ENCODE results near the gene TMEM212. TPM values are rescaled to one million over a fixed set of nuclear protein-coding genes. Genes with fewer than 3 reads are reported as not detected.

The TMEM212 gene
- total RNA-seq, 2 experiments from 2014 or later, result not detected

- Histone ChIP-seq H3K9me3 (ENCODE audit: control insufficient read depth in 1 of 2, insufficient read depth in 1 of 2, low read length in 2 of 2) (no peaks in the 10 kb centered on the region), H3K4me1 (ENCODE audit: insufficient read depth, low read length) (no peaks in the 10 kb centered on the region), H3K27me3 (ENCODE audit: control insufficient read depth in 1 of 2, insufficient read depth in 2 of 2, low read length in 2 of 2) (peaks cover 0 to 3% of the 10 kb centered on the region in 2 experiments), H3K4me3 (ENCODE audit: low read length) (no peak overlapping the region), H3K36me3 (ENCODE audit: insufficient read depth, low read length) (no peaks in the 10 kb centered on the region), H3K27ac (ENCODE audit: low read depth in 1 of 2, low read length in 2 of 2) (no peak overlapping the region)
- no peak for TF ChIP-seq CTCF (IDR thresholded peaks at IDR 0.05)
- intact Hi-C loops (cut with DNase I, micrococcal nuclease), result no loop called here
- no peaks in the 10 kb centered on the region for H3K36me3 Mint-ChIP-seq (ENCODE audit: low read depth)
- ATAC-seq (ENCODE audit: poor library complexity) (no peak), DNase-seq (no peak)
- H3K9me3 Mint-ChIP-seq, result no peaks in the 10 kb centered on the region
- H3K4me3 Mint-ChIP-seq, result no peak overlapping the region
- H3K27me3 Mint-ChIP-seq, result peaks cover 4% of the 10 kb centered on the region
- no peak overlapping the region for H3K27ac Mint-ChIP-seq
- H3K4me1 Mint-ChIP-seq (ENCODE audit: low read depth), result no peaks in the 10 kb centered on the region
- CTCF ChIA-PET, result no interaction called here
- POLR2A ChIA-PET, result no interaction called here
These were observed 31.7 kb downstream of the TMEM212 start for GRCh38 chr3:171874879-171875278.

GRCh38 chr3:171875923-171876412 is 32.8 kb downstream of the TMEM212 start:
- DNase-seq (no peak), ATAC-seq (ENCODE audit: poor library complexity) (no peak)
- H3K9me3 Mint-ChIP-seq, result no peaks in the 10 kb centered on the region
- POLR2A ChIA-PET, result no interaction called here
- no peaks in the 10 kb centered on the region for H3K9me3 ChIP-seq (ENCODE audit: control insufficient read depth in 1 of 2, insufficient read depth in 1 of 2, low read length in 2 of 2)
- no peaks in the 10 kb centered on the region for H3K36me3 Mint-ChIP-seq (ENCODE audit: low read depth)
- peaks cover 0 to 3% of the 10 kb centered on the region in 2 experiments for H3K27me3 ChIP-seq (ENCODE audit: control insufficient read depth in 1 of 2, insufficient read depth in 2 of 2, low read length in 2 of 2)
- intact Hi-C loops (cut with DNase I, micrococcal nuclease), result no loop called here
- CTCF ChIA-PET, result interaction anchor here (0.7 kb wide), 1 partner anchor 21 kb away, joined by 3 read pairs; no protein-coding TSS in a partner anchor
- no peaks in the 10 kb centered on the region for H3K4me1 ChIP-seq (ENCODE audit: insufficient read depth, low read length)
- TF ChIP-seq CTCF (IDR thresholded peaks at IDR 0.05), result no peak
- H3K27me3 Mint-ChIP-seq, result peaks cover 4% of the 10 kb centered on the region
- no peak overlapping the region for H3K4me3 Mint-ChIP-seq
- H3K36me3 ChIP-seq (ENCODE audit: insufficient read depth, low read length), result no peaks in the 10 kb centered on the region
- no peak overlapping the region for H3K27ac ChIP-seq (ENCODE audit: low read depth in 1 of 2, low read length in 2 of 2)
- no peak overlapping the region for H3K4me3 ChIP-seq (ENCODE audit: low read length)
- H3K27ac Mint-ChIP-seq, result no peak overlapping the region
- no peaks in the 10 kb centered on the region for H3K4me1 Mint-ChIP-seq (ENCODE audit: low read depth)

- H3K27ac ChIP-seq (ENCODE audit: low read depth in 1 of 2, low read length in 2 of 2), result no peak overlapping the region
- no peaks in the 10 kb centered on the region for H3K9me3 ChIP-seq (ENCODE audit: control insufficient read depth in 1 of 2, insufficient read depth in 1 of 2, low read length in 2 of 2)
- H3K27me3 ChIP-seq (ENCODE audit: control insufficient read depth in 1 of 2, insufficient read depth in 2 of 2, low read length in 2 of 2), result peaks cover 0 to 3% of the 10 kb centered on the region in 2 experiments
- no peak for TF ChIP-seq CTCF (IDR thresholded peaks at IDR 0.05)
- Mint-ChIP-seq H3K4me1 (ENCODE audit: low read depth) (no peaks in the 10 kb centered on the region), H3K9me3 (no peaks in the 10 kb centered on the region), H3K36me3 (ENCODE audit: low read depth) (no peaks in the 10 kb centered on the region), H3K27ac (no peak overlapping the region), H3K27me3 (peaks cover 4% of the 10 kb centered on the region), H3K4me3 (no peak overlapping the region)
- ATAC-seq (ENCODE audit: poor library complexity) (no peak), DNase-seq (no peak)
- POLR2A ChIA-PET, result no interaction called here
- no peaks in the 10 kb centered on the region for H3K4me1 ChIP-seq (ENCODE audit: insufficient read depth, low read length)
- no peak overlapping the region for H3K4me3 ChIP-seq (ENCODE audit: low read length)
- CTCF ChIA-PET, result no interaction called here
- intact Hi-C loops (cut with DNase I, micrococcal nuclease), result no loop called here
- H3K36me3 ChIP-seq (ENCODE audit: insufficient read depth, low read length), result no peaks in the 10 kb centered on the region
These were observed 33.6 kb downstream of the TMEM212 start for GRCh38 chr3:171876680-171877147.

All from CD4-positive, alpha-beta T cell (primary cell).